Measurements from ENCODE around the gene CCDC192.

The CCDC192 gene

GRCh38 chr5:127851964-127852363 is 148.8 kb downstream of the CCDC192 start:
- FAIRE-seq, result no peak

- no peak for FAIRE-seq
Observed at GRCh38 chr5:127854520-127854919, 151.3 kb downstream of the CCDC192 start.

GRCh38 chr5:127856292-127856691 is 153.1 kb downstream of the CCDC192 start:
- no peak for FAIRE-seq

DNA sequence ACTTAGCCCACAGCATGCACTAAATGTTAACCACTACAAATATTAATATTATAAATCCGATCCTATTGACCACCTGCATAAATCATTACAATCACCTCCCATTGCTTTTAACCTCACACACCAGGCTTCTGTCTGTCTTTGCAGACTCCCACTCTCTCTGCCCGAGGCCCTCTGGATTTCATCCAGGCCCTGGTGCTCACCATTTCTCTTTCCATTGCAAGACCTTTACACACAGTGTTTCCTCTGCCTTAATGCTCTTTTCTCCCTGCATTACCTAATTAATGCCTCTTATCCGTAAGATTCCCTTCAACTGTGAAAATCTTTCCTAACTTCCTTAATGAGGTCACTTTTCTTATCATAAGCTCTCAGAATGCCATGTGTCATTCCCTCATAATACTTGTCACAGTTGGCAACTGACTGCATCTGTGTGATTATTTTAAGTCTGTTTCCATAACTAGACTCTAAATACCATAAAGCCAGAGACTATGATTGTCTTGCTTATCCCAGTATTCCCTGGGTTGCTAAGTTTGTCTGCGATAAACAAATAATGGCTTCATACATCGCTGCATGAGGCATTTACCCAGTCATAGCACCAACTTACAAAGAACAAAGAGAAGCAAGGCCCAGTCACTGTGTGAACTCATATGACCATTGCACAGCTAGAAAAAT is 155.1 kb downstream of the CCDC192 start:
- peak; percentile 21 for FAIRE-seq

DNA sequence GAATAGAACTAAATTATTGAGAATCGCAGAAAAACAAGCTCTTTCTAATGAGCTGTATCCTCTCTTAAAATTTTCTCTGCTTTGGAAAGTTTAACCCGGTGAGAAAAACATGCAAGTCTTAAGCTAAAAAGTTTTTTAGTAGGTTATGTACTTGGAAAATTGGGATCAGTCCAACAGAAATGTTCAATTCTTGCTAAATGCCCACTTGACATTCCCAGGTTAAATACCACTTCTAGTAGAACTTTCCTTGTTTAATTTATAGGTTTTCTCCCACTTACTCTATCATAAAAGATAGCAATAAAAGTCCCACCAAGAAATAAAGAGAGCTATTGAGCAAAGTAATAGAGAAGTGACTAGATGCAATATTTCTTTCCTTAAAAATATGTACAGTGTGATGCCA is 157.1 kb downstream of the CCDC192 start:
- no peak for FAIRE-seq

- FAIRE-seq, result no peak
Observed at GRCh38 chr5:127863161-127863560, 160.0 kb downstream of the CCDC192 start.

- no peak for FAIRE-seq
Observed at GRCh38 chr5:127863610-127864395, 160.6 kb downstream of the CCDC192 start.

DNA sequence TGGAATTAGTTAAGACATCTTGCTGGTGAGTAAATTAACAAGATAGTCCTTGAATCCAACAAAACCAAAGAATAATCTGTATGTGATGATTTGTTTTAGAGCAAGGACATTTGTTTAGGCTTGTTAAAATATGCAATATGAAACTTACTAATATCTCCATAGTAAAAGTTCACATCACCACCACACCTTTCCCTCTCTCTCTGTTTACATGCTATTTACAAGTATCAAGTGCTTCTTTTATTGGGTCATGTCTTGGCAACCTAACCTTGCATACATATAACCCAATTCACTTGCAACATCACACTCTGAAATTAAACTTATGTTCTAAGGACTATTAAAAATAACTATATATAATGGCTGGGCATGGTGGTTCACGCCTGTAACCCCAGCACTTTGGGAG is 161.3 kb downstream of the CCDC192 start:
- no peak for FAIRE-seq

DNA sequence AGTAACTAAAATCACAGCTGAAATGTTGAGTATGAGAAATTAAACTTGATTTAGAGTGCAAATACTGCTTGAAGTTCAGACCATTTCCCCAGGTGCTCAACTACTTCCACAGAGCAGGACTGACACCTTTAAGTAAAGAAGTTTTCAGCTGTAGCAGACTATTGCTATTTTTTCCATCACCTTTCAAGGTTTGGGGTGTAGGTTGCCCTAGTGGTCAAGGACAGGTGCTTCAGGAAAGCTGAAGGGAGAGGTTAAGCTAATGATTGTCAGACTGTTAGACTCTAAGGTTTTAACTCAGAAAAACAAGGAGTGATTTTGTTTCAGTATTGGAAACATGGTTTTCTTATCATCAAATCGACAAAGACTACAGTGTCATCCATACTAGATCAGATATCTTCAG is 162.1 kb downstream of the CCDC192 start:
- no peak for FAIRE-seq

GRCh38 chr5:127867022-127867783 is 164.0 kb downstream of the CCDC192 start:
- FAIRE-seq, result no peak

GRCh38 chr5:127870914-127871313 is 167.7 kb downstream of the CCDC192 start:
- FAIRE-seq, result no peak

DNA sequence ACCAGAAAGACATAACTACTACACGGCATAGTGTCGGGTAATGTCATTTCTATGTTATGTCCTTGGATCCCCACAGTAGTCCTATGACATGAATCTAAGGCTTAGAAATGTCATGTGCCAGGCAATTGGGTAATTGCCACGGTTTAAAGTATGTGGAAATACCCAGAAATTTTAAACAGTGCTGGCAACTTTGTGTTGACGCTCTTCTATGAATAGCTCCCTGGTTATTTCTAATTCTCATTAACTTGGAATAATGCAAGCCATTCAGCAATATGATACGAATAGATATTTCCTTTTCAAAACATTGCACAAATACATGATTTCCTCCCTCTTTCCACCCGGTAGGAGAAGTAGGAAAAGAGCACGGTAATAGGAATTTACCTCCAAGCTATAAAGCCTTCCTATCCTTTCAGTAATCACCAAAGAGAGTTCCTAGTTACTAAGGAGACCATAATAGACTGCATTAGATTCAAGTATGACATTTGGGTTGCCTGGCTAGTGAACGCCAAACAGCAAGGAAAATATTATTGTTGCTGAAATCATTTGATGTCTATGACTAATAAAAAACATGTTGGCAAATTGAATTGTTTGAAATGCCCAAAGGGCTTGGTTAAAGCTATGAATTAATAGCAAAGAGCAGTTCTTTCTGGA is 168.4 kb downstream of the CCDC192 start:
- no peak for FAIRE-seq

GRCh38 chr5:127872494-127872893 is 169.3 kb downstream of the CCDC192 start:
- FAIRE-seq, result no peak

- FAIRE-seq, result no peak
Observed at GRCh38 chr5:127875235-127876021, 172.2 kb downstream of the CCDC192 start.

DNA sequence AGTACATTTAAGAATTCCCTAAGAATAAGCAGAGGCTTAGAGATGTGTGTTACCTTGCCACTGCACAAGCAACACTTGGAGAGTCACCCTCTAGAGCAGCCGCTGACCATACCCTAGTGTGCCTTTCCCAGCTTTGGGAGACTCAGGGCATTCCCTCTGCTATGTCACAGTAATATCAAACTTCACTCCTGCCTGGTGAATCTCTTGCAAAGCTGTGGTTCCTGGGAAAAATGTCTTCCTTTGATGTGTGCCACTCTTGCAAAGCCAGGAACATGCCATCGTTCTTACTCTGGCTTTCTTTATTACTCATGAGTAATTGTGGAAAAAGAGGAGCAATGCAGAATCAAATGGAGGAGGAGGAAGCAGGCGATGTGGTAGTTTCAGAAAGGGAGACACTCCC is 173.2 kb downstream of the CCDC192 start:
- no peak for FAIRE-seq

GRCh38 chr5:127878174-127878750 is 175.1 kb downstream of the CCDC192 start:
- FAIRE-seq, result no peak

- peak; percentile 10 for FAIRE-seq
Observed at GRCh38 chr5:127884416-127884815, 181.2 kb downstream of the CCDC192 start.

- no peak for FAIRE-seq
Observed at GRCh38 chr5:127885176-127885575, 182.0 kb downstream of the CCDC192 start.

DNA sequence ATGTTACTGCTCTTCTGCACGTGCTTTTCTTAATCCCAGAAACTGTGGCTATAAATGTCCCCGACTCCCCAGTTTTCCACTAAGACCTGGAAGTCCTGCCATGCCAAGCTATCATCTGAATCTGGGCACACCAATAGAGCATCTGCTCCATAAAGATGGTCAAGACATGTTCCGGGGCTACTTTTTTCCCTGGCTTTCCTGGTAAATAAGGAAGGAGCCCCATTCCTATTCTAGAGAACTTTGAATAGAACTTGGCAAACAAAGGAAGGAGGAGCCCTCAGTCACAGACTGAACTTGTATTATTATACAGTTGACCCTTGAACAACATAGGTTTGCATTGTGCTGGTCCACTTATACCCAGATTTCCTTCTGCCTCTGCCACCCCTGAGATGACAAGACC is 182.9 kb downstream of the CCDC192 start:
- FAIRE-seq, result no peak

DNA sequence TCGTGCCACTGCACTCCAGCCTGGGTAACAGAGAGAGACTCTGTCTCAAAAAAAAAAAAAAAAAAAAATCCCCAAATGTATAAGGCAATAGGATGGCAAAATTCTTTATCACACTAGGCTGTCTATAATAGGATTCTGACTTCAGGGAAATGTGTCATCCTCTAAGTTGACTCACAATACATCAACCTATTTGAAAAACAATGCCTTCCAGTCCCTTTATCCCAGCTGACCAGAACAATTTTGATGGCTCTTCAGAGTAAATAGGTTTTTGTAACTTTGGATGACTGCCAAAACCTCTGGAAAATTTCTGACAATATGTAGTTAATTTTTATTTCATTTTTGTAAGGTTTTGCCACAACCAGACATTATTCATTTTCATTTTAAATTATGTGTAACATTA is 184.1 kb downstream of the CCDC192 start:
- FAIRE-seq, result no peak

DNA sequence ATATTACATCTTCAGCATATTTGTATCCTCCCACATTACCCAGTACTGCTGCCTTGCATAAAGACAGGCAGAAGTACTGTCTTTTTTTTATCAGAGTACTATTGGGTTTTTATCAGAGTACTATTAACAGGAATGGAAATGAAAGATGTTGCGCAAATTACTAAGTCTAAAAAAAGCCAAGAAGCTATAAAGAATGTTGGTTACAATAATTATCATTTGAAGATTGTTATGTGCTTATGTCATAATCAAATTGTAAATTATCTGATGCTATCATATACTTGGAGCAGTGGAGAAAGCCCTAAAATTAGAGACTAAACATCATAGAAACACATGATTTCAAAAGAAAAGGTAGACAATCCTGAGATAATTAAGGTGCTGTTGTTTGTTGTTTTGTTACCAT is 188.8 kb downstream of the CCDC192 start:
- FAIRE-seq, result no peak

Data from colon (tissue), 2 donors.